Astrocyte of the cerebellum (primary cell): Measurements from ENCODE around the gene ZGLP1.

Experiments used
- DNase-seq: peaks from one replicate; pipeline ENCODE4 v3.0.0-alpha.2; 2011; ENCODE audit warnings: low read depth
- H3K4me3 ChIP-seq: 2 replicates; pipeline ENCODE4 v1.5.1; 2011; ENCODE audit warnings: mild to moderate bottlenecking, low read depth, low read length, moderate library complexity
- CTCF ChIP-seq: IDR thresholded peaks from 2 replicates; pipeline ENCODE4 v1.5.1; 2012; ENCODE audit warnings: low read length, low read depth, moderate library complexity, mild to moderate bottlenecking; ENCODE audit errors: missing control alignments
- in situ Hi-C: cut with HindIII; loops from 2 replicates; pipeline ENCODE4 v1.10.0; 2017; ENCODE audit warnings: low sequenced_read_pairs

Gene ZGLP1

DNA sequence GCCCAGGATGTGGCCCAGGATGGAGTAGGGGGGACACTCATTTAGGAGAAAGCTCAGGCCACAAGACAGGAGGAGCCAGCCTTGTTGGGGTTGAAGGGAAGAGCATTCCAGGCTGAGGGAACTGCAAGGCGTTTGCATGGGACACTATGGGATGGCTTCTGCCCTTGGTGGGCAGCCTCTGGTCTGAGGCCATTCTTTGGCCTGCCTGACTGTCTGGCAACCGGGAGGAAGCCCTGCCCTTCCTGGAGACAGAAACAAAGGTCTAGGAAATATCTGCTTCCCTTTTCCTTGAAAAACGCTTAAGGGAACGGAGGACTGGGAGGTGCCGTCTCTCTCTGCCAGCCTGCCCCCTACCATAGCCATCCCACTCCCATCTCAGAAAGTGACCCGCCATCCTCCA is 41.5 kb downstream of the ZGLP1 start:
- in situ Hi-C loops = no loop called here

GRCh38 chr19:10266706-10267105 is 42.9 kb downstream of the ZGLP1 start:
- TF ChIP-seq CTCF = no peak

More for the DNA sequence above, 41.5 kb downstream of the ZGLP1 start:
- H3K4me3 ChIP-seq = no peak overlapping the region
- TF ChIP-seq CTCF = no peak
- DNase-seq = no peak

DNA sequence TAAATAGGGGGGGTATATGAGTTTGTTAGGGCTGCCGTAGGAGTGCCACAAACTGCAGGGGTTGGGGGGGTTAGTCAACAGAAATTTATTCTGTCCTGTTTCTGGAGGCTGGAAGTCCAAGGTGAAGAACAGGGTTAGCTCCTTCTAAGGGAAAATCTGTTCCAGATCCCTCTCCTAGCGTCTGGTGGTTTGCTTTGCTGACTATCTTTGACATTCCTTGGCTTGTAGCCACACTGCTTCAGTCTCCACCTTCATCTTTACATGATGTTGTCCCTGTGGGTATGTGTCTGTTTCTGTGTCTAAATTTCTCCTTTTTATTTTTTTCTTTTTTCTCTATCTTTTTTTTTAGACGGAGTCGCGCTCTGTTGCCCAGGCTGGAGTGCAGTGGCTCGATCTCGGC is 46.8 kb downstream of the ZGLP1 start:
- no peak for DNase-seq
- no peak overlapping the region for H3K4me3 ChIP-seq
- TF ChIP-seq CTCF = no peak
- in situ Hi-C loops = no loop called here

More at GRCh38 chr19:10266706-10267105, 42.9 kb downstream of the ZGLP1 start:
- H3K4me3 ChIP-seq = no peak overlapping the region
- no peak for DNase-seq
- in situ Hi-C loops = no loop called here

- DNase-seq = no peak
- TF ChIP-seq CTCF = no peak
- no peak overlapping the region for H3K4me3 ChIP-seq
- in situ Hi-C loops = no loop called here
These were observed 49.5 kb downstream of the ZGLP1 start for GRCh38 chr19:10260141-10260584.

DNA sequence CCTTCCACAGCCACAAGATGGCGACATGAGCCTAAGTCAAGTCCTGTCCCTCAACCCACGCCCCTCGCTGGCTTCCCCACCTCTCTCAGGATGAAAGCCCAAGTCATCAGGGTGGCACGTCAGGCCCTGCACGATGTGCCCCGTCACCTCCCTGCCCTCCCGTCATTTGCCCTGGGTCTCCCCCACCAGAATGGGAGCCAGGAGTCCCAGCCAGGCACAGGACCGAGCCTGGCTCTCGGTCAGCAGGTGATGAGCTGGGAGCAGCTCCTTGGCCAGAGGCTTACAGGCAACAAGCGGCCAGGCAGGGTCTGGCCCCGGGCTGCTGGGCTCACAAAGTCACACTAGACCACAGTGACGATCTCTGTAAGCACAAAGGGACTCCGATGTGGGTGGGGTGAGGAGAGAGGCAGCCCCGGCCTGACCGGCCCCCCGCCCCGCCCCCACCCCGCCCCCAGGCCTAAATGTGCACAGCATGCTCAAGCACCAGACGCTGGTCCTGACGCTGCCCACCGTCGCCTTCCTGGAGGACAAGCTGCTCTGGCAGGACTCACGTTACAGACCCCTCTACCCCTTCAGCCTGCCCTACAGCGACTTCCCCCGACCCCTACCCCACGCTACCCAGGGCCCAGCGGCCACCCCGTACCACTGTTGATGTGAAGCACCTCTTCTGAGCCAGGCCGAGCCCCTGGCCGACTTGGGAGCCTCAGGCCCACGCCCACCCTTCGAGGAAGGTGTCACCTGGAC is 50.3 kb downstream of the ZGLP1 start:
- DNase-seq = peak; percentile 71
- TF ChIP-seq CTCF = peak; percentile 77
- in situ Hi-C loops = no loop called here
- H3K4me3 ChIP-seq = no peak overlapping the region

DNA sequence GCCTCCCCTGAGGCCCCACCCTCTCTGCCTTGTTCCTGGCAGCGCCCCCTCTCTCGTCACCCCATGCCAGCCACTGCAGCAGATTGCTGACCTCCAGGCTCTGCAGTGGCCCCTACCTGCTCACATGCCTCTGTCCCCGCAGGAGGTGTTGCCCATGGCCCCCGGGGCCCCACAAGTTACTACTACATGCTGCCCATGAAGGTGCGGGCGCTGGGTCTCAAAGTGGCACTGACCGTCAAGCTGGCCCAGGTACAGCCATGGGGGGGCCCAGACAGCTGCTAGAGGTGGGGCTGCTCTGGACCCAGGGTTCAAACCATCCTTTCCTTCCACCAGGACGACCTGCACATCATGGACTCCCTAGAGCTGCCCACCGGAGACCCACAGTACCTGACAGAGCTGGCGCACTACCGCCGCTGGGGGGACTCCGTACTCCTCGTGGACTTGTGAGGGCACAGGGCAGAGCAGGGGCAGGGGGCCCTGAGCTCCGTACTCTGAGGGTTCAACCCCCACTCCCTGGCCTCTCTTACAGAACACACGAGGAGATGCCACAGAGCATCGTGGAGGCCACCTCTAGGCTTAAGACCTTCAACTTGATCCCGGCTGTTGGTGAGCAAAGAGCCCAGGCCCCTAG is 51.4 kb downstream of the ZGLP1 start:
- no peak overlapping the region for H3K4me3 ChIP-seq
- in situ Hi-C loops = no loop called here
- no peak for TF ChIP-seq CTCF
- no peak for DNase-seq
